ENCODE measurements around the gene FERD3L. TPM values are rescaled to one million over a fixed set of nuclear protein-coding genes. Genes with fewer than 3 reads are reported as not detected.

The FERD3L gene
- total and polyA plus RNA-seq, 2 of the 13 experiments (the other 11 are each of a cell fraction or from before 2014, with no cell fraction given), result not detected

GRCh38 chr7:19117091-19117869, 27.9 kb downstream of the FERD3L start, which contains the start of gene TWIST1:
Gene TWIST1, minus strand, starts transcription at chr7:19117636. Its CDS starts 315 bp downstream, at chr7:19117321.
- H3K4me1 ChIP-seq (ENCODE audit: insufficient read depth, low read length), result no peaks in the 10 kb centered on the region
- ATAC-seq (no peak), FAIRE-seq (no peak), DNase-seq (ENCODE audit: low spot score) (no peak)
- peaks cover 0 to 7% of the 10 kb centered on the region in 2 experiments; a peak in 3 of 5 replicates for H3K27me3 ChIP-seq (ENCODE audit: control insufficient read depth in 1 of 2, insufficient read depth in 2 of 2, low read length in 2 of 2)
- H3K79me2 ChIP-seq (ENCODE audit: insufficient read depth, low read length), result no peaks in the 10 kb centered on the region
- no peak within 1 kb of the TSS for H3K9ac ChIP-seq (ENCODE audit: insufficient read depth, low read depth, low read length)
- H3K36me3 ChIP-seq (replicated peaks in 1 of 2; ENCODE audit: control insufficient read depth in 1 of 2, insufficient read depth in 2 of 2, low read length in 2 of 2), result no peaks in the 10 kb centered on the region
- in situ Hi-C loops (cut with HindIII; ENCODE audit: extremely low pct_ligation_motif_present, low pct_unique_long_range_greater_than_20kb) (loop anchor here (25.0 kb wide), 1 partner anchor 545 kb away; no protein-coding TSS in a partner anchor), intact Hi-C loops (cut with micrococcal nuclease; ENCODE audit: unreplicated experiment) (no loop called here)
- TF ChIP-seq ZBTB3 (CRISPR knock-in tag; IDR thresholded peaks at IDR 0.05; ENCODE audit: borderline replicate concordance, low read depth), result no peak
- TF ChIP-seq ZNF850 (CRISPR knock-in tag; conservative IDR thresholded peaks at IDR 0.05), result no peak
- no peak for TF ChIP-seq ZNF816 (CRISPR knock-in tag; IDR thresholded peaks at IDR 0.05; ENCODE audit: borderline replicate concordance)
- TF ChIP-seq KAT8 (CRISPR knock-in tag; IDR thresholded peaks at IDR 0.05), result no peak
- no peak for TF ChIP-seq SP1 (IDR thresholded peaks at IDR 0.05)
- no peak for TF ChIP-seq SP1 (CRISPR knock-in tag; IDR thresholded peaks at IDR 0.05)
- no peak for TF ChIP-seq ZNF607 (CRISPR knock-in tag; IDR thresholded peaks at IDR 0.05; ENCODE audit: borderline replicate concordance)
- TF ChIP-seq ZNF777 (CRISPR knock-in tag; IDR thresholded peaks at IDR 0.05), result no peak
- TF ChIP-seq ELF1 (CRISPR knock-in tag; IDR thresholded peaks at IDR 0.05), result no peak
- TF ChIP-seq, protein P1, sequence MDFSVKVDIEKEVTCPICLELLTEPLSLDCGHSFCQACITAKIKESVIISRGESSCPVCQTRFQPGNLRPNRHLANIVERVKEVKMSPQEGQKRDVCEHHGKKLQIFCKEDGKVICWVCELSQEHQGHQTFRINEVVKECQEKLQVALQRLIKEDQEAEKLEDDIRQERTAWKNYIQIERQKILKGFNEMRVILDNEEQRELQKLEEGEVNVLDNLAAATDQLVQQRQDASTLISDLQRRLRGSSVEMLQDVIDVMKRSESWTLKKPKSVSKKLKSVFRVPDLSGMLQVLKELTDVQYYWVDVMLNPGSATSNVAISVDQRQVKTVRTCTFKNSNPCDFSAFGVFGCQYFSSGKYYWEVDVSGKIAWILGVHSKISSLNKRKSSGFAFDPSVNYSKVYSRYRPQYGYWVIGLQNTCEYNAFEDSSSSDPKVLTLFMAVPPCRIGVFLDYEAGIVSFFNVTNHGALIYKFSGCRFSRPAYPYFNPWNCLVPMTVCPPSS (IDR thresholded peaks at IDR 0.05), result no peak
- TF ChIP-seq PRPF4 (IDR thresholded peaks at IDR 0.05; ENCODE audit: low read depth, low read length, poor library complexity, severe bottlenecking), result no peak
- TF ChIP-seq, protein P2, sequence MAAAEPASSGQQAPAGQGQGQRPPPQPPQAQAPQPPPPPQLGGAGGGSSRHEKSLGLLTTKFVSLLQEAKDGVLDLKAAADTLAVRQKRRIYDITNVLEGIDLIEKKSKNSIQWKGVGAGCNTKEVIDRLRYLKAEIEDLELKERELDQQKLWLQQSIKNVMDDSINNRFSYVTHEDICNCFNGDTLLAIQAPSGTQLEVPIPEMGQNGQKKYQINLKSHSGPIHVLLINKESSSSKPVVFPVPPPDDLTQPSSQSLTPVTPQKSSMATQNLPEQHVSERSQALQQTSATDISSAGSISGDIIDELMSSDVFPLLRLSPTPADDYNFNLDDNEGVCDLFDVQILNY (CRISPR knock-in tag; conservative IDR thresholded peaks at IDR 0.05), result no peak
- TF ChIP-seq ZNF317 (CRISPR knock-in tag; IDR thresholded peaks at IDR 0.05), result no peak
- TF ChIP-seq PITX1 (CRISPR knock-in tag; IDR thresholded peaks at IDR 0.05), result no peak
- TF ChIP-seq MXD3 (CRISPR knock-in tag; IDR thresholded peaks at IDR 0.05), result no peak
- no peak for TF ChIP-seq MBD4 (IDR thresholded peaks at IDR 0.05; ENCODE audit: borderline replicate concordance, low read length)
- TF ChIP-seq CC2D1A (CRISPR knock-in tag; IDR thresholded peaks at IDR 0.05), result no peak
- no TSS peak for BruUV-seq (replicated peaks)
- H3K9me3 ChIP-seq (ENCODE audit: low read length), result no peaks in the 10 kb centered on the region
- WGBS (ENCODE audit: low lambda C conversion rate), result 85% methylated on average over 89 of the region's 91 CpGs
- H4K20me1 ChIP-seq (ENCODE audit: insufficient read depth, low read length), result no peaks in the 10 kb centered on the region
- no peak within 1 kb of the TSS for H2AFZ ChIP-seq (ENCODE audit: low read length)
- POLR2A ChIA-PET, result no interaction called here
- H3K4me3 ChIP-seq (replicated peaks in 1 of 3; ENCODE audit: insufficient read depth in 1 of 3, low read depth in 2 of 3, low read length in 3 of 3), result no peak within 1 kb of the TSS
- CTCF ChIA-PET (ENCODE audit: low intra/inter-chr PET ratio, low total read pairs), result no interaction called here
- H3K4me2 ChIP-seq (ENCODE audit: low read depth, low read length), result no peak within 1 kb of the TSS
- H3K27ac ChIP-seq (ENCODE audit: extremely low read length, insufficient read depth, low read length), result no peak within 1 kb of the TSS

Measured in HepG2 (cell line).